GM18520 (cell line): Measurements from ENCODE around the gene SPPL2B.
"Not testable (repeated sequence)": the region's sequence is repeated elsewhere in the genome, so short reads cannot be mapped to it uniquely, and the experiment has no call there.

Experiments used
- ATAC-seq: cut with Tn5 transposase; IDR thresholded peaks from one replicate; pipeline ENCODE4 v1.9.1; 2021; ENCODE audit not compliant: unreplicated experiment

The SPPL2B gene

DNA sequence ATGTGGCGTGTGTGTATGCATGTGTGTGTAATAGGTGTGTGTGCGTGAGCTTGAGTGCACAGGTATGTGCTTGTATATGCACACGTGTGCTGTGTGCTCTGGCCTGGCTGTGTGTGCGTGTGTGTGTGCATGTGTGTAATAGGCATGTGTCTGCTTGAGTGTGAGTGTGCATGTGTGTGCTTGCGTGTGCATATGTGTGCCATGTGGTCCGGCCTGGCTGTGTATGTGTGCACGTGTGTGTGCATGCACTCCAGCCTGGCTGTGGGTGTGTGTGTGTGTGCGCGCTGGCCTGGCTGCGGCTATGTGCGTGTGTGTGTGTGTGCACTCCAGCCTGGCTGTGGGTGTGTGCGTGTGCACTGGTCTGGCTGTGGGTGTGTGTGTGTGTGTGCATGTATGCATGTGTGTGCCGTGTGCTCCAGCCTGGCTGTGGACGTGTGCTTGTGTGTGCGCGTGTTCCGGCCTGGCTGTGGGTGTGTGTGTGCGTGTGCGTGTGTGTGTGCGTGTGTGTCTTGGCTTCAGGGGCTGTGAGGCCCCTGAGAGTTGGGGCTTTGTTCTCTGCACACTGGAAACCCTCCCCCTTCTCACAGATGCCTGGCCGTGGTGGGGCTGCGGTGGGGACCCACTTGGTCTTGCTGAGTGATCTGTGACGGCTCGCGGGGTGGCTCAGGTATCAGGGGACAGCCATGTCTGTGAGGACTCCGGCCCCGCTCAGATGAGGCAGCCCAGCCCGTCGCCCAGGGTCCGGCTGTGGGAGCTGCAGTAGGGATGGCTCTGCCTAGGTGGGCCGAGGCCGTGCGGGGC lies 8.2 kb downstream of the SPPL2B start:
- no peak for ATAC-seq

DNA sequence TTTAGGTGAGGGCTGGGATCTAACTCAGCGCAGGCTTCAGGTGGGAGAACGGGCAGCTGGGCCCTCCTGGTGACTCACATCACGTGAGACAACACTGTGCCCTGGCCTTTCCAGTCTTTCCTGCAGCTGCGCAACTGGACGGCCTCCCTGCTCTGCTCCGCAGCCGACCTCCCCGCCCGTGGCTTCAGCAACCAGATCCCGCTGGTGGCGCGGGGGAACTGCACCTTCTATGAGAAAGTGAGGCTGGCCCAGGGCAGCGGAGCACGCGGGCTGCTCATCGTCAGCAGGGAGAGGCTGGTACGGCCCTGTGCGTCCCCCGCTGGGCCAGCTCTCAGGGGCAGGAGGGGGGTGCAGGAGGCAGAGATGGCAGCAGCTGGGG lies 8.8 kb downstream of the SPPL2B start:
- no peak for ATAC-seq

DNA sequence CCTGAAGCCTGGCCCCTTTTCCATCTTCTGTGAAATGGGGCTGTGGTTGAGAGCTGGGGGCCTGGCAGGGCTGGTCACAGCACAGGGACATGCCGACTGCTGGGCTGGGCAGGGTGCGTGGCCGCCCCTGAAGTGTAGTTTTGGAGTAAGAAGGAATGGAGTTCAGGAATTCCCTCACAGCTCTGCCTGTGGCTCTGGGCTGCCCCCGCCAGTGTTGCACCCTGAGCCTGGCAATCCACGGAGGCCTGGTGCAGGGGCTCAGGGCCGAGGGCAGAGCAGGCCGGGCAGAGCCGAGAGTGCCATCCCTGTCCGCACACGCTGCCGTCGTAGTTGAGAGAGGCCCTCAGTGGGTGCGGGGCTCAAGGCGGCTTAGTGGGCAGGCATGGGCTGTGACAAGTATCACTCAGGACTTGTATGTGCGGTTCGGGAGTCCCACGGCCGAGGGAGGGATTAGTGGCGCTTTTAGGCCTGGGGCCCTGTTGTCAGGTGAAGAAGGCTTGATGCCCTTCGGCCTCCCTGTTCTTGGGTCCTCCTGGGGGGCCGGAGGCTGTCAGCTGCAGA lies 9.7 kb downstream of the SPPL2B start:
- no peak for ATAC-seq

DNA sequence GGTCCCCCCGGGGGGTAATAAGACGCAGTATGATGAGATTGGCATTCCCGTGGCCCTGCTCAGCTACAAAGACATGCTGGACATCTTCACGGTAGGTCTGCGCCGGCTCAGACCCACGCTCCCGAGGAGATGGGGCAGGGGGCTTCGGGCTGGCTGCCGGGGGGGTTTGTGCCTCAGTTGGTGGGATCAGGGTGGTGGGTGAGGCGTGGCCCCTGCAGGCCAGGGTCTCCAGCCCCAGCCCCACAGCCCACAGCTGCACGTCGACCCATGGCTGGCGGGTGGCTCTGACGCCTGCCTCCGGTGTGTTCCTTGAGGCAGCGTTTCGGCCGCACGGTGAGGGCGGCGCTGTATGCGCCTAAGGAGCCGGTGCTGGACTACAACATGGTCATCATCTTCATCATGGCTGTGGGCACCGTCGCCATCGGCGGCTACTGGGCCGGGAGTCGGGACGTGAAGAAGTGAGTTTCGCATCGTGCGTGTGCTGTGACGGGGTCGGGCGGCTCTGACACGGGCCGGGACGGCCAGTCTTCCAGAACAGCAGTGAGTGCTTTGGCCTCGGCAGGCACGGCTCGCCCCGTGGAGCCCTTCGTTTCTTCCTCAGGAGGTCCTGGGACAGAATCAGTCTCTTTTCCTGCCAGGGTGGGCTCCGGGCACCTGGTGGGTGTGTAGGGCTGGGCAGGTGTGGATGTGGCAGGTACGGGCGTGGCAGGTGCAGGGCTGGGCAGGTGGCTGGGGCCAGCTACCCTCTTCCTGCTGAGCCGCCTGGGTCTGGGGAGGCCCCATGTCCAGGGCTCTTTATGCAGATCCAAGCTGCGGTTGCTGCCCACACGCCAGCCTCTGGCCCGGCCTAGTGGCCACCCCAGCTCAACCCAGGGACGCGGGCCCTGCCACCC lies 10.5 kb downstream of the SPPL2B start:
- ATAC-seq: no peak

DNA sequence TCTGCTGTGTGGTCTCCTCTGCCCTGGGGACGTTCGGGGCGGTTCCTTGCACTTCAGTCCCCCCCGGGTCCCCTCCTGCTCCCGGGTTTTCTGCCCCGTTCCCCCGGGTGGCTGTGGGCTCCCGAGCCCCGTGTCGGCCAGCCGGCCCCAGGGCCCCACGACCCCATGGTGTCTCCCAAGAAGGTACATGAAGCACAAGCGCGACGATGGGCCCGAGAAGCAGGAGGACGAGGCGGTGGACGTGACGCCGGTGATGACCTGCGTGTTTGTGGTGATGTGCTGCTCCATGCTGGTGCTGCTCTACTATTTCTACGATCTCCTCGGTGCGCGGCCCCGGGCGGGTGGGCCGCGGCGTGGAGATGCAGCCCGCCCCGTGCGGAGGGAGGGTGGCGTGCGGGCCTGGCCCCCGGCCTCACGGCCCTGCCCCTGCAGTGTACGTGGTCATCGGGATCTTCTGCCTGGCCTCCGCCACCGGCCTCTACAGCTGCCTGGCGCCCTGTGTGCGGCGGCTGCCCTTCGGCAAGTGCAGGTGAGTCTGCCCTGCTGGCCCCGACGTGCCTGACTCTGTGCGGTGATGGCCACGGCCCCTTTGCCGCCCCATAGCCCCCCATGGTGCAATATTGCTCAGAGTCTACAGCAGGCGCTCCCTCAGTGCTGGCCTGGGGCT lies 11.3 kb downstream of the SPPL2B start:
- ATAC-seq: no peak

DNA sequence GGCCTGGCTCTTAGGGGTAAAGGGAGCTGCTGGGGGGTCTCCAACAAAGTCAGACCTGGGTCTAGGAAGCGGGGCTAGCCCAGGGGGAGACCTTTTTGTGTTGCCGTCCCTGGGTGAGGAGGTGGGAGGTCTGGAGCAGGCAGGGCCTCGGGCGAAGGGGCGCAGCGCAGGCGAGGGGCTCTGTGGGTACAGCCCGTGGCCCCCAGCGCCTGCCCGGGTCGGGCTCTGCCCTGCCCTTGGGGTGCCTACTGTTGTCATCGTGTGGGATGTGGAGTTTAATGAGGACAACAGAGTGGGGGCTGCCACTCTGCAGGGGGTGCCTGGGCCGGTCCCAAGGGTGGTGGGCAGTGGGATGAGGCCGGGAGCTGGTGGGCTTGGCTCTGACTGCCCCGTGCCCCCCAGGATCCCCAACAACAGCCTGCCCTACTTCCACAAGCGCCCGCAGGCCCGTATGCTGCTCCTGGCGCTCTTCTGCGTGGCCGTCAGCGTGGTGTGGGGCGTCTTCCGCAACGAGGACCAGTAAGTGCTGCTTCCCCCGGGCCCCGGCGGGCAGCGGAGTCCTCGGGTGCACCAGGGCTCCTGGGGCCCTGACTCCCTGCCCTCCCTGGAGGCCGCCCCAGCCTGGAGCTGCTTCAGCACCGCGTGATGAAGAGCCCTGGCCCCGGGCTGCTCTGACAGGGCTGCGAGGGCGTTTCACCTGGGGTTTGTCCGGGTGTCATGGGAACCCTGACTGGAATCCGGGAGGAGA lies 12.2 kb downstream of the SPPL2B start:
- no peak for ATAC-seq

DNA sequence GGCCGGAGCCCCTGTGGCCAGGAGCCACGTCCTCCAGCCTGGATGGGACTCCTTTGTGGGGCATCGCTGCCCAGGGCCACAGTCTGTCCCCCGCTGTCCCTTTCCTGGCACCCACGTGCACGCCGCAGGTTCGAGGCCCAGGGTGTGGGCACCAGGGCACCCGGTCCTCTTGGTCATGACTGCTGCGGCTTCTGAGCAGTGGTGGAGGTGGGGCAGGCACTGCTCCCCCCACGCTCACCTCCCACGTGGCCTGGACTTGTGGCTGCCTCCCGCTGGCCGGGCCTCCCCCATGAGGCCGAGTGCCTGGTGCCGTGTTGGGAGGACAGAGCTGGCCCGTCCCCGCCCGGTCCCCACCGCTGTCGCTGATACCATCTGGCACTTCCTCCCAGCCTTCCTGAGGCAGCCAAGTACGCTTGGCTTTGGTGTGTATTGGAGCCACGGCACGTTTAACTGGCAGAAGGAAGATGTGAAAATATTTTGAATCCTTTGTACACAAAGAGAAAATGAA lies 12.8 kb downstream of the SPPL2B start:
- ATAC-seq: no peak

DNA sequence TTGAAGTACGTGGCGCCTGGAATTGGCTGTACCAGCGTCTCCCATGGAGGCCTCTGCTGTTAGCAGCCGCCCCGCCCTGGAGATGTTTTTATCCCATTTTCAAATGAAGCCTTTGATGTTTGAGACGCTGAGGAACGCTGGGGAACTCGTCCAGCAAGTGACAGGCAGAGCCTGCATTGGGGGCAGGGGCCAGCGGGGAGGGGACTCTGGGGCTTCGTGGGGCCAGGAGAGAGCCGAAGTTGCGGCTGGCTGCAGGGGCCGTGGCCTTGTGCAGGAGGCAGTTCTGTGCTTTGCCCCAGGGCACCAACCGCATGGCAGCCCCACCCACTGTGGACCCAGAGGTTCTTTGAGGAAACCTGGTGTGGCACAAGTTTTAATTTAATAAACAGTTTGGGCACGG lies 13.5 kb downstream of the SPPL2B start:
- ATAC-seq: no peak

DNA sequence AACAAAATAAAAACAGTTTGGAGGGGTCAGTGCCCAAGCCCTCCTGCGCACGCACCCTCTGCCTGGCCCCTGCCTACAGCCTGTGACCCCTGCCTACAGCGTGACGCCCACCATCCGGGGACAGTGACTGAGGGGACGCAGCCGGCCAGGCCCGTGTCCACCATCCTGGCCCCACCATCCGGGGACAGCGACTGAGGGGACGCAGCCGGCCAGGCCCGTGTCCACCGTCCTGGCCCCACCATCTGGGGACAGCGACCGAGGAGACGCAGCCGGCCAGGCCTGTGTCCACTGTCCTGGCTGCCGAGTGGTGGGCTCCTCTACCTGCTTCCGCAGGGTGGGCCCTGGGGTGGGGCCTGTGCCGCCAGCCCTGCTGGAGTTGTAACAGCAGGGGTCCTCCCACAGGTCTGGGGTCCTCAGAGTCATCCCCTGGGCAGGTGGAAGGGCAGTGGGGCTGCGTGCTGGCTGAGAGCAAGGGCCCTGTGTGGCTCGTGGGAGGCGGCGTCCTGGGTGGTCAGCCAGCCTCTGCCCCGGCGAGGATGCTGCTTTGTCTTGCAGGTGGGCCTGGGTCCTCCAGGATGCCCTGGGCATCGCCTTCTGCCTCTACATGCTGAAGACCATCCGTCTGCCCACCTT lies 14.3 kb downstream of the SPPL2B start:
- ATAC-seq: no peak

DNA sequence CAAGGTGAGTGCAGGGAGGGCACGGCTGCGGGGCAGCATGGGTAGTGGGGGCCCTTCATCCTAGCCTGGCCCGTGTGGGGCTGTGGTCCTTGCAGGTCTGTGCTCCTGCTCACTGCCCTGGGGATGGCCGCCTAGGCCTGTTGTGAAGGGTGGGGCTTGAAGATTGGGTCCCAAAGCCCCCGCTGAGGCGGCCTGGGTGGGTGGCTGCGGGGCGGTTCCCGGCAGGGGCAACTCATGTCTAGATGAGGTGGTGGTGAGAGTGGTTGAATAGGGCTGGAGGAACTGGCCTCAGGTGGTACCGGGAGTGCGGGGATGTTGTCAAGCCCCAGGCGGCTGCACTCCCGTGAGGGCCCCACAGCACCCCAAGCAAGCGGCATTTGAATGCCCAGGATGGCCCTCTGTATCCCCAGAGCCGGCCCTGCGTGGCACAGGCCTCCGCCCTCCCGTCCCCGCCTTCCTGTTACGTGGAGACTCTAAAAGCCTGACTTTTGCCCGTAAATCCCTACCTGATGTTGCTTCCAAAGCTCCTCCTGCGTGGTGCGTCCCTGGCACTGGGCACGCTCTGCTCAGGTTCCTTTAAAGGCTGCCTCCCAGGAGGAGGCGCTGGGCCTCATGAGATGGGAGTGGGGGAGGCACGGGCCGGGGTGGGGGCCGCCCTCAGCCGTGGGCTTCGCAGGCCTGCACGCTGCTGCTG lies 15.0 kb downstream of the SPPL2B start:
- ATAC-seq: no peak

DNA sequence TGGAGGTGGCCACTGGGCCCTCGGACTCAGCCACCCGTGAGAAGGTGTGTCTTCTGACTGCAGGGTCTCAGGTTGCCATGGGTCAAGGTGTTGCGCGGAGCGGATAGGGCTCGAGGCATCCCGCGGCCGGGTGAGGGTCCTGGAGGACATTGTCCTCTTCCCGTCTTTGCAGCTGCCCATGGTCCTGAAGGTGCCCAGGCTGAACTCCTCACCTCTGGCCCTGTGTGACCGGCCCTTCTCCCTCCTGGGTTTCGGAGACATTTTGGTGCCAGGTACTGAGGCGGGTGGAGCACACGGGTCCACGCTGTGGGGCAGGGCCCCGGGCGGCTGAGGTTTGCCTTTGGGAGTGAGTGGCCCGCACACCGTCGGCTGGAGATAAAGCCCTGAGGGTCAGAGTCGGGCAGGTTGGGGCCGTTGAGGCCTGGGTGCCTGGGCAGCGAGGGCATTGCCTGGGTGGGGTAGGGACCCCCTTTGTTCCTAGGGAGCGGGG lies 15.9 kb downstream of the SPPL2B start:
- no peak for ATAC-seq

DNA sequence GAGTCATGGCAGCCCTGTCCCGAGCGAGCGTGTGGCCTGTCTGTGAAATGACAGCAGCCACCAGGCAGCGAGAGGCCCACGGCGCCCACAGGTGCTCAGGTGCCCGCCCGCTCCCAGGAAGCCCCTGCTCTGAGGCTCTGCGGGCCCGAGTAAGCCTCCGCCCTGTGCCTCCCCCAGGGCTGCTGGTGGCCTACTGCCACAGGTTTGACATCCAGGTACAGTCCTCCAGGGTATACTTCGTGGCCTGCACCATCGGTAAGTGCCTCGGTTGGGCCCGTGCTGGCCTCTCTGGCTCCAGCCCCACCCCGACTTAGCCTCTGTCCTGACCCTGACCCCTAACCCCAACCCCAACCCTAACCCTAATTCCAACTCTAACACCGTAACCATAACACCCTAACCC lies 16.6 kb downstream of the SPPL2B start:
- ATAC-seq: no peak

DNA sequence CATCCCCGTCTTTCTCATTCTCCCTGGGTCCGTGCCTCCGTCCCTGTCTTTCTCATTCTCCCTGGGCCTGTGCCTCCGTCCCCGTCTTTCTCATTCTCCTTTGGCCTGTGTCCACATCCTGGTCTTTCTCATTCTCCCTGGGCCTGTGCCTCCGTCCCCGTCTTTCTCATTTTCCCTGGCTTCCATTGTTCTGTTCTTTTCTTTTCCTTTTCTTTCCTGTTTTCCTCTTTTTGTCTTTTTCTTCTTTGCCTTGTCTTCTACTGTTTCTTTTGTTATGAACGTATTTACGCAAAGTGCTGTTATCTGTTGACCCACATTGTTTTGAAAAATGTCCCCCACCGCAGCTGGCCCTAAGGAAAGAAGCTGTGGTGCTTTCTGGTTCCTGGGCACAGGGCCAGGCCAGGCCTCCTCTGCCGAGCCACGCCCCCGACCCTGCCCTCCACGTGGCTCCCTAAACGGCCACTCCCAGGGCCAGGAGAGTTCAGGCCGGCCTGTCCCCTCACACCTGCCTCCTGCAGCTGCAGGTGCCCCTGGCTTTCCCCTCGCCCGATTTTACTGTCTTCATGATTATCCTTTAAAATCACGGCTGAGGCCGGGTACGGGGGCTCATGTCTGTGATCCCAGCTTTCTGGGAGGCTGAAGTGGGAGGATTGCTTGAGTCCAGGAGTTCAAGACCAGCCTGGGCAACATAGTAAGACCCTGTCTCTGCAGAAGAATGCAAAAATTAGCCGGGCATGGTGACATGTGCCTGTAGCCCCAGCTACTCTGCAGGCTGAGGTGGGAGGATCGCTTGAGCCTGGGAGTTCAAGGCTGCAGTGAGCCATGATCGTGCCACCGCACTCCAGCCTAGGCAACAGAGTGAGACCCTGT lies 17.5 kb downstream of the SPPL2B start:
- ATAC-seq: no peak

DNA sequence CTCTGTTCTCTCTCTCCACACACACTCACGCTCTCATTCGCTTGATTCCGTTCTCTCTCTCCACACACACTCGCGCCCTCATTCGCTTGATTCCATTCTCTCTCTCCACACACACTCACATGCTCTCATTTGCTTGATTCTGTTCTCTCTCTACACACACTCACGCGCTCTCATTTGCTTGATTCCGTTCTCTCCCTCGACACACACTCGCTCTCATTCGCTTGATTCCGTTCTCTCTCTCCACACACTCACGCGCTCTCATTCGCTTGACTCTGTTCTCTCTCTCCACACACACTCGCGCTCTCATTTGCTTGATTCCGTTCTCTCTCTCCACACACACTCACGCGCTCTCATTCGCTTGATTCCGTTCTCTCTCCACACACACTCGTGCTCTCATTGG lies 21.3 kb downstream of the SPPL2B start:
- ATAC-seq: not testable (repeated sequence)

DNA sequence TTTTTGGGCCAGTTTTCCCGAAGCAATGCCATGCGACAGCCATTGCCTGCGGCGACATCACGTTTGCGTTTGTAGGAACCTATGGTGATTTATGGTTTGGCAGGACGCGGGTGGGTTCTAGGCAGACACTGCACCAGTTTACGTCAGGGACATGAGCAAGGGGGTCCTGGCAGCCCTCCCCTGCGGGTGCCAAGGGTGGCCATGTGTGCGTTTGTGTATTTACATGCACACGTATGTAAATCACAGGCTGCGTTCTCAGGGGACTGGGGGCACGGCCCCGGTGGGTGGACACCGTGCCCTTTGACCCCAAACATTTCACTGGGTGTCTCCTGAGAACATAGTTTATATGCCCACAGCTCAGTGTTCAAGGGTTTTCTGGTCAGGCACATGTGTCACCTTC lies 22.2 kb downstream of the SPPL2B start:
- no peak for ATAC-seq

DNA sequence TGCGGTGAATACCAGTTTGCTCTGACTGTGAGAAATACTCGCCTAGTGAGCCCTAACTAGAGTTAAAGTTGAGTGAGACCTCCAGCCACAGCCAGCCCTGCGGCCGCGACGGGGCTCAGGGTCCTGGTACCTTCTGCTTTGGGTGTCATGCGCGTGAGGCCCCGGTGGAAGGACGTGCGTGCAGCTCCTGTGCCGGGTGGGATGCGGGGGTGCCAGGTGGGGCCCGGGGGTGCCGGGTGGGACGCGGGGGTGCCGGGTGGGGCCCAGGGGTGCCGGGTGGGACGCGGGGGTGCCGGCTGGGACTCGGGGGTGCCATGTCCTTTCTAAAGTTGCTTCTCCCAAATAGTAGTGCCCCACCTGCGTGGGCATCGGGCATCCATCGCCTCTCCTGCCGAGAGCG lies 23.1 kb downstream of the SPPL2B start:
- ATAC-seq: no peak

DNA sequence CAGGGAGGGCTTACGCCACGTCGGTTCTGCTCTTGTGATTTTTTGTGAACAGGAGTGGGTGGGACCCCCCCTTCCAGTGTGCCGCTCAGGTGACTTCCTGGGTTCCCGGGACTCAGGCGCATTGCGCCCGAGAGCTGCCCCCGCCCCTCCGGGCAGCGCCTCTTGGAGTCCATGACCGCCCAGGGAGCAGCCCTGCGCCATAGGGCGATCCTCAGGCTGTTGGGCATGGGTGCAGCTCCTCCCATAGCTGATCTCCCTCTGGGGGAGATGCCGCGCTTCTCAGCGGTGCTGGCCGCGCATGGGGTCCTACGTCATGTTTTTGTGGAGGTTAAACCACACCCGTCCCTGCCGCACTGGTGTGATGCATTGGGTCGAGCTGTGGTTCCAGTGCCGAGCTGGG lies 23.6 kb downstream of the SPPL2B start:
- ATAC-seq: no peak

DNA sequence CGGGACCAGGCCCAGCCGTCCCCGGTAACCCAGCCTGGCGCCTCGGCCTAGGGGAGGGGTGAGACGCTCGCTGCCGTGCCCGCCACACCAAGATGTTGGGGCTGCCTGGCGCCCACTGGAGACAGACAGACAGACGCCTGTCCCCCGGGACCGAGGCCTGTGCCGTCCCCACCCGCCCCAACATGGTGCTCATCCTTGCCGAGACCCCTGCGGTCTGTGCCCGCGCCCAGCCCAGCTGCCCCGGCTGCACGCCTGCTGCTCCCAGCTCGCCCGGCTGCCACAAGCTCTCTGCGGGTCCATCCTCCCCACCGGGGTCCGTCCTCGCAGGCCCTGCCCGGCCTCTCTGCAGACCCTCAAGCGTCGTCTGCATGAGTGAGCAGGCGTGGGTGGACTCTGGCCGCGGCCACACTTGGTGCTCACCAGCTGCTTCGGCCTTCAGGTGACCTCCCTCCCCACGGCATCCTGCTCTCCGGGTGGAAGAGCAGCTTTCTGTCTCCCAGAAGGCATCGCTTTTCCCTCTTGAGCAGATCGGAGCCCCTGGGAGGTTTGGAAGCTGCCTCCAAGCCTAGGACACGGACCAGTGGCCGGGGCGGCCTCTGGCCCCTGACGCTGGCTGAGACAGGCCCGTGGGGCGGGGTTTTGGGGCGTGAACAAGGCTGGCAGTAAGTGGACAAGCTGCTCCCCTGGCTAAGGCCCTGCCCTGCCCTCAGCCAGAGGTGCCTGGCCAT lies 24.8 kb downstream of the SPPL2B start:
- ATAC-seq: no peak
